GM18526 (cell line): ENCODE data around the gene ZFYVE21.

ENCODE experiments used
- POLR2A ChIP-seq: IDR thresholded peaks from 3 replicates; pipeline ENCODE4 v1.6.1; 2011; ENCODE audit not compliant: insufficient read length; ENCODE audit errors: extremely low read depth

ZFYVE21 gene

GRCh38 chr14:103765526-103765925 lies 49.9 kb downstream of the ZFYVE21 start:
- no peak for TF ChIP-seq POLR2A

- no peak for TF ChIP-seq POLR2A
These were observed 51.8 kb downstream of the ZFYVE21 start for GRCh38 chr14:103767336-103767894.

DNA sequence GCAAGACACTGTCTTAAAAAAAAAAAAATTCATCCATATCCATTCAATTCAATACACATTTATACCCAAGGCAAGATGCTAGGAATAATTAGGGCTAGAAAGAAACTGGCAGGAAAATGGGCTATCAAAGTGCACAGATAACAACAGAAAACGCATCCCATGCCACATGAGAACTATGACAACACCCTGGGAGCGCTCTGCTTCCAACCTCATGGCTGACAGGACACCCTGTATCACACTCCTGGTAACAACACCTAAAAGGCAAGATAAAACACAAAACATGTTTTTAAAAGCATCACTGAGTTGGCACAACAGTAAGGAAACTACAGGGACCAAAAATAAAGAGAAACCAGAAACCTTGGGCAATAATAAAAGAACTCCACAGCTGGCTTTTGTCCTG lies 54.9 kb downstream of the ZFYVE21 start:
- no peak for TF ChIP-seq POLR2A

- no peak for TF ChIP-seq POLR2A
These were observed 55.3 kb downstream of the ZFYVE21 start for GRCh38 chr14:103770902-103771301.

DNA sequence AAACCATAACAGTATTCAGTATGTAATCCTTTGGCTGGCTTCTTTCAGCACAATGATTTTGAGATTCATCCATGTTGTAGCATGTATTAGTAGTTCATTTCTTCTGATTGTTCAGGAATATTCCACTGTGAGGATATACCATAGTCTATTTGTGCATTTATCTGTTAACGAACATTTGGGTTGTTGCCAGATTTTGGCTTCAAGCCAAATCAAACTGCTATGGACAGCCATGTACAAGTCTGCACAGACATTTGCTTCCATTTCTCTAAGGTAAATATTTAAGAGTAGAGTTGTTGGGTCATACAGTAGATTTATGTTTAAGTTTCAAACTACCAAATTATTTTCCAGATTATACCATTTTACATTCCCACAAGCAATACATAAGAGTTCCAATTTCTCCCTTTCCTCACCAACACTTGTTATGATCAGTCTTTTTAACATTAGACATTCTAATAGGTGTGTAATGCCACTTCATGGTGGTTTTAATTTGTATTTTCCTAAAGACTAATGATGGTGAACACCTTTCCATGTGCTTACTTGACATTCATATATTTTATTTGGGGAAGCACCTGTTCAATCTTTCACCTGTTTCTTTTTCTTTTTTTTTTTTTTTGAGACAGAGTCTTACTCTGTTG lies 56.6 kb downstream of the ZFYVE21 start:
- no peak for TF ChIP-seq POLR2A

GRCh38 chr14:103773521-103773920 lies 57.9 kb downstream of the ZFYVE21 start:
- no peak for TF ChIP-seq POLR2A

- TF ChIP-seq POLR2A: no peak
These were observed 59.9 kb downstream of the ZFYVE21 start for GRCh38 chr14:103775506-103775905.

- no peak for TF ChIP-seq POLR2A
These were observed 66.8 kb downstream of the ZFYVE21 start for GRCh38 chr14:103782376-103782775.
